HG03575 (cell line): Measurements from ENCODE around the gene STAC.
"Not testable (repeated sequence)": the region's sequence is repeated elsewhere in the genome, so short reads cannot be mapped to it uniquely, and the experiment has no call there.

Experiments used
- ATAC-seq: cut with Tn5 transposase; IDR thresholded peaks from one replicate; pipeline ENCODE4 v1.9.1; 2021; ENCODE audit not compliant: unreplicated experiment, insufficient number of reproducible peaks, low FRiP score; ENCODE audit errors: extremely low read depth

STAC gene

DNA sequence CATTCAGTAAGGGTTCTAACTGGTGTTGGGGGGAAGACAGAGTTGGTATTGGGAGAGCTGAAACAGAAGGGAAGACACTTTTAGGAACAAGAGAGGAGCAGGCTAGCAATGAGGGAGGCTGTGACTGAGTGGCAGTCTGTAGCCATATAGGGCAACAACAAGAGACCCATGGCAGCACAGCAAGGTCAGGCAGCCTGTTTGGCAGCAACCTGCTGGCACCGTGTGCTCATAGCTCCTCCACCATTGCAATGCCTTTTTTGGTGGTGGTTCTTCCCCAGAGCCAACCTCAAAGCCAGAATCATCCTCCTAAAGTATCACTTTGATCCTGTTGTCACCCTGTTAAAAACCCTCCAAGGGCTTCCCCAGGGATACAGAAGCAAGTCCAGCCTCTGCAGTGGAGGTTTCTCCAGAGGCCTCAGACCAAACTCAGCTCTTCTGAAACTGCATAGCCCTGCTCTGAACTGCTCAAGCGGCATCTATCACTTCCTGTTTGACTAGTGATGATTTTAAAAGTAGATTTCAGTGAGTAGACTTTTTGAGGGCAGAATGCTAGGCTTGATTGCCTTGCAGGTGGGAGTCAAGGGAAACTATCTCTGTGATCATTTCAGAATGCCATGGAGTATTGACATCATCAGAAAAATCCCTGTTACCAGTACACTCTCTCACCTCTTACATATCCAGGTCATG, 176.9 kb downstream of the STAC start:
- ATAC-seq, result no peak

GRCh38 chr3:36557708-36558421, 177.6 kb downstream of the STAC start:
- no peak for ATAC-seq

DNA sequence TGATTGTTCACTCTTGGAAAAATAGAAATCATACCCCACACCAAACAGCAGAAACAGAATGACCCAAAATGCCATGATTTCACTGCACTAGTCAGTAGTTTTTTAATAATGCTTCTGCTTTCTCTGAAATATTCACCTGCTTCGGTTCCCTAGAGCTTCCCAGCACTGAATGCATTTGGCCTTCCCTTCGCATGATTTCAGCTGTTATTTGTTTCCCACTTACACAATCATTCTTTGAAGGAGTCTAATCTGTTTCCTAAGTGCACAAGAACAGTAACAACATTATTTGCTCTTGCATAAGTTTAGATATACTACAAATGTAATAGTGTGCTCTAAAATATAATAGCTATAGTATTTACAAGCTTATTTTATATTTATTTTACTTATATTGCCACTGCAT, 178.7 kb downstream of the STAC start:
- no peak for ATAC-seq

DNA sequence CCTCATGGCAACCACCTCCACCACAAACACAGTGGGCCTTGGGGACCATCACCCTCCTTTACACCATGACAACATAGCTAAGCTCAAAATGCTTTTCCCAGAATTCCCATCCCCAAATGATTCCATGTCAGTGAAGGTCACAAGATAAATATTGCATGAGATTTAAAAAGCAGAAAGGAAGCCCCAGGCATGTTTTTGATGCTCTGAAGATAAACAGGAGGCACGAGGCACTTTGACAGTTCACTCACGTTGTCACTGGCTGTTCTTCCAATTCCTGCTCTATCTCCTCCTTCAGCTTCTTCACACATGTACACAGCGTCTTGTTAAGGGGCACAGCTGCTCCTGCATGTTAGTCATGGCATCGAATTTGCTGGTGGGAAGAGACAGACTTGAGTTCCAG, 180.4 kb downstream of the STAC start:
- no peak for ATAC-seq

DNA sequence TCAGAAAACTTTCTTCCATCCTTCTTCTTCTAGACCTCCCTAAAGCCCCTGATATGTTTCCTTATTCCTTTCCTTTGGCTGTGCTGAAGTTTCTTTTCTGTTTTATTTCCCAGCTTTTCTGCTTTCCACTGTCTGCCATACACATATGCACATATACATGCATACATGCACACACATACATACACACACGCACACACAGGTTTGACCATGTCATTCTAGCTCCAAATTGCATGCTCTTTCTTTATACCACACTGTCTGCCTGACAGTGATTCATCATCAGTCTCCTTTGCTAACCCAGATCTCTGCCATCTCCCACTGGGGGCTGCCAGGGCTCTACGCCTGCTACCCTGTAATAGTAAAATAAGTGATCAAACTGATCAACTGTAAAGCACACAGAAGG, 181.3 kb downstream of the STAC start:
- no peak for ATAC-seq

- no peak for ATAC-seq
Measured at GRCh38 chr3:36562945-36563344, 182.6 kb downstream of the STAC start.

DNA sequence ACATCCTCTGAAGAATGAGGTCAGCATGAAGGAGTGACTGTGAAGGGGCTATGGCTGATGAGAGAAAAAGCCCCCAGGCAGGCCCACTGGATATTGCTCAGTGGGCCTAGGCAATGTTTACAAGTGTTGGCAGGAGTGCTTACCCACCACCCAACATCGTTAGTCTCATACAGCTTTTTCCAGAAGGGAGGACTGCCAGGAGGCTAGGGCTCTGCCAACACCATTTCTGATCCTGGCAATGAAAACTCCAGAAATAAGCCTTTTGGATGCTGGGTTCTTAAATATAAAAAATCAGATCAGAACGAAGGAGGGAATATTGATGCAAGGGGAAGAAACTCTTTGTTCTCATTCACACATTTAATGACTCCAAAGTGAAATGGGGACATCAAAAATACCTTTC, 194.9 kb downstream of the STAC start:
- ATAC-seq, result no peak

GRCh38 chr3:36578418-36578817, 198.1 kb downstream of the STAC start:
- ATAC-seq, result not testable (repeated sequence)

DNA sequence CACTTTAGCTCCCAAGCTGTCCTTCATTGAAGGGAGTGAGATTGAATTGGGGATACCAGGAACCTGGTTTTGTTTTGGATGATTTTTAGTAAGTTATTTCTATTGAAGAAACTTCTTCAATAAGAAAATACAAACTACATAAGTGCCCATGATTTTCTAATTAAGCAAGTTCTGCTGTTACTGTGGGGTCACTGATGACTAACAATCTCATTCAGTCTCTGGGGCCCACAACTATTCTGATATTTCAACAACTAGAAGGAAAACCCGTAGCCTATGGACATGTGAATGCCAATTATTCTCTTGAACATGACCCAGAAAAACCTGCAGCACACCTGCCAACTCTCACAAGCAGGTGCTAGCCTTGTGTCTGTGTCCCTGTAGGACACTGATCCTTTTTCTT, 199.4 kb downstream of the STAC start:
- no peak for ATAC-seq

DNA sequence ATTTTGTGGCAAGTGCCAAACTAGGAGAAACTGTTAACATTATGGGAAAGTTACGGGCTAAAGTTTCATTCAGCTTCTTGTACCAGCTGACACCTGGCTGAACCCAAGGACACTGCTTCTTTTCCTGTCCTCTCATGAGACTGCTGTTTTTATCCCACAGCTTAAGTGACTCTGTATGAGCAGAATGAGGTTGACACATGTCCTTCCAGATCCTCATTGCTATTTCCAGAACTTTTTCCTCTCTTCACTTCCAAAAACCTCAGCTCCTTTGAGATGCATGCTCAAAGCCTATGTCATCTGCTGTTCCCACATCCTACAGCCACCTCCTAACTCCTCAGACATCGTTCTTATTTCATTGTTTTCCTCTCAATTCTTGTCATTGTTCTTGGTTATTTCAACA, 200.4 kb downstream of the STAC start:
- no peak for ATAC-seq

GRCh38 chr3:36591959-36592358, 211.7 kb downstream of the STAC start:
- ATAC-seq, result no peak

GRCh38 chr3:36595511-36595910, 215.2 kb downstream of the STAC start:
- no peak for ATAC-seq

DNA sequence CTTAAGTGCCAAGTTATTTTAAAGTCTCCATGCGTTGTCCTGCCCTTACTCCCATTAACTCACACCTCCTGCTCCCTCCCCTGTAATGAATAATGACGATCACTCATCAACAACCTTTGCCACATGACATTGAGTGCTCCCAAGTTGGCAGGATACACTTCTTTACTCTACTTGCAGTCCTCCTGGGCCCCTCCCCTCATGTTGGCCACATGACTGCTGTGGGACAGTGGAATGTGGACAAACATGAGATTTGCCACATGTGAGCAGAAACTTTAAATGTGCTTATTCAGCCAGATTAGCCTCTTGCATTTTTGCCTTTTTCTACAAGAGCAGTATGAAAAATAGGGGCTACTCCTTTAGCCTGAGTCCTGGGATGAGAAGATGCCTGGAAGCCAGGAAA, 216.1 kb downstream of the STAC start:
- ATAC-seq, result no peak

GRCh38 chr3:36597422-36597821, 217.1 kb downstream of the STAC start:
- no peak for ATAC-seq
